CD4-positive, alpha-beta T cell treated with Interleukin-6 at 100 ng/mL for 8 hours (primary cell): Measurements from ENCODE around the gene IDH3A.
"Not testable (repeated sequence)": the region's sequence is repeated elsewhere in the genome, so short reads cannot be mapped to it uniquely, and the experiment has no call there.

Experiments used
- DNase-seq: peaks from one replicate; pipeline ENCODE4 v3.0.0-alpha.2; 2020; ENCODE audit warnings: mixed read lengths, low spot score

The IDH3A gene

DNA sequence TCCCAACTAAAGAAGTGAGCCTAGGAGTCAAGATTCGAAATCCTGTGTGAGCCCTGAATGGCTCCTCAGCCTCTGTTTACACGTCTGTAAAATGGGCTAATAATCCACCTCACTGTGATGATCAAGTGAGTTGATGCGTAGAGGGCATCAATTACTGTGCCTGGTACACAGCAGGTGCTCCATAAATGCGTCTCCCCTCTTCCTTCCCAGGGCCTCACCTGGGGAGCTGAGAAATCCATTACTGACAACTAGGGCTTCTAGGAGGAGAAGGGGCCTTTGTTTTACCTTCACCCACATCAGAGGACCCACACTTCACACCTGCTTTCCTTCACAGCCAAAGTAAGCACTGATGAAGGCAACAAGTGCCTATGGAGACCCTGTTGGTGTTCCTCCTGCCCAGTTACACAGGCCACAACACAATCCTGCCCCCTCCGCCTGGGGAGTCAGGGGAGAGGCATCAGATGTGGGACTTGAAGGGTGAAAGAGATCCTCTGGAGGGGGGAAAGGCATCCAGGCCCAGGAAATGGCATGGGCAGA, 19.3 kb upstream of the IDH3A start:
- DNase-seq = no peak

DNA sequence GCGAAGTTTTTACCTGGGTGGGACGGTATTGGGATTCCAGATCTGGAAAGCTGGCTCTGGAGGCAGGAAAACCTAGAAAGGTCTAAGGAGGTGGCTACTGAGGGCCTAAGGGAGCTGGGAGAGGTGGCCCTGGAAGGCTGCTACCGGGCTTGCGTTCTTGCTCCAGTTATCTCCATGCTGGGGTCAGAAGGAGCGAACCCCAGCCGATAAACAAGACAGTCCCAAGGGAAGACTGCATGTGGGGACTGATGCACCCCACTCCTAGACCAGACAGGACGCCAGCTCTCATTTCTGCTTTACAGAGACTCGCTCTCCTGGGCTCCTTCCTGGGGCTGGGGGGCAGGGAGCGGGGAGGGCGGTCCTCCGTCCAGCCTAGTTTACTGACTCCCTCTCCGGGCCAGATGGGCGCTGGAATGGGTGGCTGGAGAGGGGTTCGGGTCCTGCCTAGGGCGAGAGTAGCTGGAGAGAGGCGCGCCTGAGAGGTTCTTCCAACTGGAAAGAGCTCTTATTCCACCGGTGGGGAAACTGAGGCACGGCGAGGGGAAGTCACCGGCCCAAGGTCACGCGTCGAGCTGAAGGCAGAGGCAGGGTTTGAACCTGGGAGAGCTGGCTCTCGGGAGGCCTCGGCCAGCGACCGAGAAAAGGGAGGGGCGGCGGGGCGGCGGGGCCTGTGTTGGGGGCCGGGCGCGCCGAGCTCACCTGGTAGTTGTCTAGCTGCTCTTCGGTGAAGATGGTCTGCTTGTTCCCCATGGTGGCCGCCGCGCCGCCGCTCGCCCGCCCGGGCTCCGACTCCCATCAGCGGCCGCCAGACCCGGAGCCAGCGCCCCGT, 18.5 kb upstream of the IDH3A start:
- no peak for DNase-seq

DNA sequence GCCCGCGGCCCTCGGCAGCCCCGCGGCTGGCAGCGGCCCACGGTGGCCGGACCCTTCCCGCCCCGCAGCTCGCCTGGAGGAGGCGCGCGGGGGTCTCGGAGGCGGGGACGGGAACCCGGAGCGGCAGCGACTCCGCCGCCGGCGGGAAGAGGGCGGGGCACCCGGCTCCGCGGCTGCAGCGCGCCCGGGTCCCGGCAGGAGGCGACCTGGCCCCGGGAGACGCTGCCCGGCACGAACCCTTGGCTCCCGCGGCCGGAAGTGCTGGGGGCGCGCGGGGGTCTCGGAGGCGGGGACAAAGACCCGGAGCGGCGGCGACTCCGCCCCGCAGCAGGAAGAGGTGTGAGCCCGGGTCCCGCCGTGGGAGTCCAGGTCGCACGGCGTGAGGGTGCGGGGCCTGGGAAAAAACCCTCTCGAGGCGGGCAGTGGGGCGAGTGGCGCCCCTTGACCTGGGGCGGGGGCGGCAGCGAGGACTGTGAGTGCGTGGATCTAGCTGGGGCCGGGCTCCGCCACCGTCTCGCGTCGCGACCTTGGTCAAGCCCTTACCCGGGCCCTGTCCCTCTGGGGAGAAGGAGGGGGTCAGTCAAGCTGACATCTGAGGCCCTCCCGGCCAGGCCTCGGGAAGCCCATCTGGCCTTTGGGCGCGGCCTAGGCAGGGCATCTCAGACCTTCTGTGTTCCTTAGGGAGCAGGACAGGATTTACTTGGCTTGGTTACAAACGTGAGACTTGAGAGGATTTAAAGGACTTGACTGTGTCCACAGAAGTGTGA, 17.7 kb upstream of the IDH3A start, which contains the start of gene CIB2:
Gene CIB2, minus strand, starts transcription at position 151 of the 767 bp plus-strand sequence. CDS start 230 bp downstream, outside the sequence.
- peak; percentile 71 for DNase-seq

DNA sequence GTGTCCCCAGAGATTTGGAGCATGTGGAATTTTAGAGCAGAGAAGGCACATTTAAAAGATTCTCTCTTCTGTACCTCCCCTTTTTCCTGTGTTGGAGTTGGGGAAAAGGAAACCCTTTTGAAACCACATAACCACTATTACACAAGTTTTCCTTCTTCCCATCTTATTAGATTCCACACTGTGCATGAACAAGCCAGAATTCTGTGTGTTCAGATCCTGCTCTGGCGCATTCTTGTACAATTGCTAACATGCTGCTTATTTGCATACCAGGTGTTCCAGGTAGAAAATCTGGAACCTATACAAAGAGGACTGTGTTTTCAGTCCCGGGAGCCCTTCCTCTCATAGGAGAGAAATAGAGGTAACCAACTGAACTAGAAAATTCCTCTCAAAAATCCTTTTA, 15.4 kb upstream of the IDH3A start:
- no peak for DNase-seq

DNA sequence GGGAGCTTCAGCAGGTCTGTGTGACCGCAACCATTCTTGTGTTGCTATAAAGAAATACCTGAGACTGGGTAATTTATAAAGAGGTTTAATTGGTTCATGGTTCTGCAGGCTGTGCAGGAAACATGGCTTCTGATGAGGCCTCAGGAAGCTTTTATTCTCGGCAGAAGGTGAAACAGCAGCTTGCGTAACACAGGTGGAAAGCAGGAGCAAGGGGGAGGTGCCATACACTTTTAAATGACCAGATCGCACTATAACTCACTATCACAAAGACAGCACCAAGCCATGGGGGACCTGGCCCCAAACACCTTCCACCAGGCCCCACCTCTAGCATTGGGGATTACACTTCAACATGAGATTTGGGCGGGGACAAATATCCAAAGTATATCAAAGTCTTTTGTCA, 9.6 kb upstream of the IDH3A start:
- DNase-seq = no peak

DNA sequence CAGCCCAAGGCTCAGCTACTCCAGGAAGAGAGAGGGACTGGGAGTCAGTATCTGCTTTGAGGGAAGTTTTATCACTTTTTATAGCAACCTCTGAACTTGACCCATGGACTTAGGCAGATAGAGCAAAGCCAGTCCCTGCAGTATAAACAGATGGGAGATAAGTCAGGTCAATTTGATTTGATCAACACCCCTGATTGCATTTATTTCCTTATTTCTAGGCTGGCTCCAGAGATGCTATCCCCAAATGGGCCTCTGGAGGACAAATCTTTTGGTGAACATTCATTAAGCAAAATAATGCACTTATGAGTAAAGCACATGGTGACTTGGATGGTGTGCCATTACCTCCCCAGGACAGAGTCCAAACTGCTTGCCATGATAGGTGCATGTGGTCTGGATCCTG, 8.9 kb upstream of the IDH3A start:
- DNase-seq = no peak

DNA sequence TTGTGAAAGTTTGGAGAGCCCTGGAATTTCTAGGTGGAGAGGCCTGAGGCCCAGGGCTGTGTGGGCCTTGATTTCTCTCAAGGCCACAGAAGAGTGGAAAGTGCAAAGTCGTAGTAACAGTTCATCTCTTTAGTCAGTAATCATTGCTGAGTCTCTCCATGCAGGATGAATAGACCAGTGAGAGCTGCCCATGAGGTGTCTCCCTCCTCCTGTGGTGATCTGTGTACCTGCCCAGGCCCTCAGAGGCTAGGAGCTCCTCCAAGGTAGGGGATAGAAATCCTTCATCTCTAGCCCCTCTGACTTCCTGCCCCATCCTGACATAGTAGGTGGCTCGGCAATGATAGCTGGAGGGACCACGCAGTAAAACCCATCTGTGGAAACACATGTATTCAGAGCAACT, 6.8 kb upstream of the IDH3A start:
- DNase-seq = no peak

DNA sequence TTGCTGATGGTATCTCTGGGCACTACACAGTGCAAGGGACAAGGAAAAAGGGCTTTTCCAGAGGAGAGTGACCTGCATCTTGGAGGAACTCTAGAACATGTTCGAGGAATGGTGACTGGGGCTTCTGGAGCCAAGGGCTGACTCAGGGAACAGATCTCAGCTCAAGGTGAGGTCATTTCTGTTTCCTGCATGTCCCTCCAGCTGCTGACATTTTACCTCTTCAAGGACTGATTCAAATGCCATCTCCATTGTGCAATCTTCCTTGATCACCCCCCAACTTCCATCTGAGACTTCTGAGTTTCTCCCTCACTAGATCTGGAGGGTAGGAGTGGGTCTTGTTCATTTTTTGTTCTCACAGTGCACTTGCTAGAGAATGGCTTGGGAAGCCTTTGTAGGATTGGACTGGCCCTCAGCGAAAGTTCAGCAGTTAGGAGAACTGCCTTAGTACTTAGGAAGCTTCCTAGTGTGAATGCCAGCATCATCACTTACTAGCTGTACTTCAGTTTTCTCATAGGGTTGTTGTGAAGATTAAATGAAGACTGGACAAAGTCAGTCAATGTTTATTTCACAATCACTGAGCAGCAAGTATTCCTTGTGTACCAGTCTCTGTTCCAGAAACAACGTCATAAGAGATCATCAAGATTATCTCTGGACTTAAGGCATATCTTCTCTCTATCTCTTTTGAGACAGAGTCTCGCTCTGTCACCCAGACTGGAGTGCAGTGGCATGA, 2.6 kb upstream of the IDH3A start:
- no peak for DNase-seq

DNA sequence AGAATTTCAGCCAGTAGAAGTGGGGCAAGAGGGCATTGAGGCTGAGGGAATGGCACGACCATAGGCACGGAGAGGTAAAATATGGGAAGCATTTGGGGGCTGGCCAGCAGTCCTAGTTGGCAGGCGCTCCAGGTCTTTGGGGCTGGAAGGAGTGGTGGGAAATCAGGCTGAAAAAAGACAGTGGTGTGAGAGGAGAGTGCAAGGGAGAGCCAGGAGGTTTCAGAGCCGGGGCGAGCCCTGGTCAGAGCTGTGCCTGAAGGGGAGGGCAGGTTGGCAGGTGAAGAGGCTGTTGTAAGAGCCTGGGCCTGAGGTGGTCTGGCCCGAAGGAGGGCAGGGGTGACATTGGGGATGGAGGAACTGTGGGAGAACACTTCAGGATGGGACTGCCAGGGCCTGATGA, 1.6 kb upstream of the IDH3A start:
- no peak for DNase-seq

DNA sequence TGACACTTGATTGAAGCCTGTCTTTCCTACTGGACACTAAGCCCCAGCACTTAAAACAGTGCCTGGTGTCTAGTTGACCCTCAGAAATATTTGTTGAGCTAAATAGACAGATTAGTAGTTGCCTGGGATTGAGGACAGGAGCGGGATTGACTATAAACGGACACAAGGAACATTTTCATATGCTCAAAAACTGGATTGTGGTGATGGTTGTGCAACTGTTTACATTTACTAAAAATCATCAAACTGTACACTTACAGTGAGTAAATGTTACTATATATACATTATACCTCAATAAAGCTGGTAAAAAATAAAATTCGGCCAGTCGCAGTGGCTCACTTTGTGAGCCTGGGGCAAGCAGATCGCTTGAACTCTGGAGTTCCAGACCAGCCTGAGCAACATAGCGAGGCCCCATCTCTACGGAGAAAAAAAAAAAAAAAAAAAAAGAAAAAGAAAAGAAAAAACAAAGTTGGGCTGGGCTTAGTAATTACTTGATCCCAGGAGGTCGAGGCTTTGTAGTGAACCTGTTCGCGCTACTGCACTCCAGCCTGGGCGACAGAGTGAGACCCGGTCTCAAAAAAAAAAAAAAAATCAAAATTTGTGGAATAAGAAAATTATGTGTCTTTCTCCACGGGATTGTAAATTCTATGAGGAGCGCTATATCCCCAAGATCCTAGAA, 632 bp upstream of the IDH3A start:
- no peak for DNase-seq

DNA sequence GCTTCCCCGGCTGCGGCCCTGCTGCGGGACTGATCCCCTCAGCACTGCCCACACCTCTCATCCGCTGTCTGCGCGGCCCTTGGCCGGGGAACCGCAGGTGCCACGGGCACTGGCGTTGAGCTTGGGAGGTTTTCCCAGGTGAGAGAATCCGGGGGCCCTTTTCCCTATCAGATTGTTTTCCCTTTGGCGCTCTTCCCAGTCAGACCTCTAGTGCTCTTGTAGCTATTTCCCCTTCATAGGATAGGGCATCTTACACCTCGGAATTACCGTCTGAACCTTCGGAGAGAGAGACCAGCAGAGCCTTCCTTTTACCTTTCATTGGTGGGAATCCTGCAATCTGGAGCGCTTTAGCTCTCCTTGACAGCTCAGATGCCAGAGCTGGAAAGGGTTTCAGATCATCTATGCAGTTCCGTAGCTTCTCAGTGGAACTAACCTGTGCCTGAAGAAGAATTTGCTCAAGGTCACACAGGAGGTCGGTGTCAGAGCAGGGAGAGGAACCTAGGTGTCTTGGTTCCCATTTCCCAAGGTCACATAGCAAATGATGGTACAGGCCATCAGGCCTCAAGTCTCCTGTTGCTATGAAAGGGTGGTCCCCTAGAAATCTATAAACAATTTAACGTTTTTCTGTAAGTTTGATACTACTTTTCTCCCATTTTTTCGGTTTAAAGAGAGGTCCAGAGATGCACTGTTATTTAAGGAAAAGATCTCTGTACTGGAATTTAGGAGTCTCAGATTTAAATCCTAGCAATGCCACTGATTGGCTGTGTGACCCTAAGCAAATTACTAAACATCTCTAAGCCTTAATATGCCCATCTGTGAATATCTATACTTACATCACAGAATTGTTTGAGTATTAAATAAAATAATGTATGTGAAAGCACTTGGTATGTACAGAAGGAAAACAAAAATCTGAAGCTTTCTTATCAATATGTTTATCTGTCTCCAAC, 916 bp downstream of the IDH3A start:
- DNase-seq = no peak

DNA sequence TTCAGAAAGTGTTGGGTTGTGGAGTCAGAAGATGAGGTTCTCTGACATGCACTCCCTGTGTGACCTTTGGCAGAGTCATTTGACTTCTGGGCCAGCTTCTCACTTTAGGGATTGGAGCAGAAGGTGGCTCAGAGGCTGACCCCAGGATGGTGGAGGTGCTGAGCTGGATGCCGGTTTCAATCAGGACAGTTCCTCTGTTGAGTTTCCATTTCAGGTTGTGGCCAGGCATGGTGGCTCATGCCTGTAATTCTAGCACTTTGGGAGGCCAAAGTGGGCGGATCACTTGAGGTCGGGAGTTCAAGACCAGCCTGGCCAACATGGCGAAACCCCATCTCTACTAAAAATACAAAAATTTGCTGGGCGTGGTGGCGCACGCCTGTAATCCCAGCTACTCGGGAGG, 1.9 kb downstream of the IDH3A start:
- DNase-seq = not testable (repeated sequence)

DNA sequence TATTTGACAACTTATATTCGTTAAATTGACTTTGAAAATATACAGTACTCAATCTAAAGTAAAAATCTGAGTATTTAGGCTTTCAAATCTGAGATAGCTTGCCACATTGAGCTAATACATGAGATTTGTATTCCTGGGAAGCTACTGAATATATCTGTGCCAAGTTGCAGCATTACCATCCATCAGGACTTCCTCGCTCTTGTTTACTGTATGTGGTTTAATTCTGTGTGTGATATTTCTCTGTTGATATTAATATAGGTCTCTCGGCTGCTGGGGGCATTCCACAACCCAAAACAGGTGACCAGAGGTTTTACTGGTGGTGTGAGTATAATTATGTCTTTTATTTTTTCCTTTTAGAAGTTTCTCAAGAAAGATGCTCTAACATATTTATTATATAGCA, 5.8 kb downstream of the IDH3A start:
- no peak for DNase-seq

DNA sequence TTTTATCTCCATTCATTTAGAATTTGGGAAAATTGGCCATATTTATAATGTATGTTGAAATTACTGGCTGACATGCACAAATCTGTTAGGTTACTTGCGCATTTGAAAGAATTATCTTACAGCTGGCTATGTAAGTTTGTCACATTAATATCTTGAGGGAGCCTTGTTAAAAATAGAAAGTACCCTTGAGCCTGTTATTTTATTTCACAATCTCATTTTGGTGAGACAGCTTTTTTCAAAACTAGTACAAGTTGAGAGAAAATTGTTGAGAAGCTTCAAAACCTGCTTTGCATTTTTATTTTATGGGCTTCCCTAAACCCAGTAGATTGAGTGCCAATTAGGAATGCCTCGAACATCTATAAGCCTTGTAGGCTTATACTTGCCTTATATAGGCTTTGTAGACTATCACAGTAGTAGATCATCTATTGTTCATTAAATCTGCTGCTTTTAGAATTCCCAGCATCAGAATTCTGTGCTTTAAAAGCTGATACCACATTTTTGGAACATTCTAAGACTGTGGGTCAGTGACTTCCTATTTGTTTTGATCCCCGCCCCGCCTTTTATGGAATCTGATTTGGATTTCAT, 6.3 kb downstream of the IDH3A start:
- no peak for DNase-seq

DNA sequence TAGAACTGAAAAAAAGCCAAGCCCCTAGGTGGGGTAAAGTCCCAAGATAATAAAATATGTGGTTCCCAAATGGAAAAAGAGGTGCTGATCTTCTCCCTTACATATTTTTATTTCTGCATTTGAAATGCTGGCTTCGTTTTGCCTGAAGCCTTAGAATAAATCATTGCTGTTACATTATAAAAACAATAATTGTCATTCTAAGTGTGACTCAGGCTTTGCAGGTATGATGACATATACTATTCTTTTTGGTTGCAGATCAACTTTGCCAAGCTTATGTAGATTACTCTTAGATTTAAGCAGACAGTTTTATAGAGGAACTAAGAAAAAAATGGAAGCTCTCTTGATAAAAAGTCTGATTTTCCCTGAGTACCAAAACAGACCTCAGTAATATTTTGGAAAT, 7.5 kb downstream of the IDH3A start:
- no peak for DNase-seq

DNA sequence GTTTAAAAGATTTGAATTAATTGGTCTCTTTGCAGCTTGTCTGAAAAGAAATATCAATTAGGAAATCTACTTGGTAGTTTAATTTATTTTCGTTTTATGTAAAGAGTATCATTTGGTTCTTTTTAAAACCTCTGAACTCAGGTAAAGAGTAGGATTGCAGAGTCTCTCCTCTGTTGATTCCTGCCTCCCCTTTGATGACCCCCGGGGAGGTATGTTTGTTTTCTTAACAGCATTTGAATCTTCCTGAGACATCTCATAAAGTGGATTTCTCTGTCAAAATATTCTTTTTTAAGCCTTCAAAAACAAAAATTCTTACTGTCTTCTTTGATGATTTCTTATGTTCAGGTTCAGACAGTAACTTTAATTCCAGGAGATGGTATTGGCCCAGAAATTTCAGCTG, 8.0 kb downstream of the IDH3A start:
- DNase-seq = no peak

DNA sequence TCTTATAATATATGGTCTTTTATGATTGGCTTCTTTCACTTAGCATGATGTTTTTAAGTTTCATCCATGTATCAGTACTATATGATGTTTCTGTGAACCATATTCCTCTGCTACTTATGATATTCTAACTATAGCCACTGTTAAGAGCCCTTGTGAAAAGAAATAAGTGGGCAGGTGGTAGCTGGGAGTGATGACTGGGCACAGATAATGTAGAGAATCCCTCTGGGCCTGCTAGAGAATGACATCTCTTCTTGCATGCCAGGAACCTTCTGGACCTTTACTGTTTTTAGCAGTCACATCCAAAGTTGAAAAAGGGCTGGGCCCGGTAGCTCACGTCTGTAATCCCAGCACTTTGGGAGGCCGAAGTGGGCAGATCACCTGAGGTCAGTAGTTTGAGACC, 10.2 kb downstream of the IDH3A start:
- DNase-seq = no peak

DNA sequence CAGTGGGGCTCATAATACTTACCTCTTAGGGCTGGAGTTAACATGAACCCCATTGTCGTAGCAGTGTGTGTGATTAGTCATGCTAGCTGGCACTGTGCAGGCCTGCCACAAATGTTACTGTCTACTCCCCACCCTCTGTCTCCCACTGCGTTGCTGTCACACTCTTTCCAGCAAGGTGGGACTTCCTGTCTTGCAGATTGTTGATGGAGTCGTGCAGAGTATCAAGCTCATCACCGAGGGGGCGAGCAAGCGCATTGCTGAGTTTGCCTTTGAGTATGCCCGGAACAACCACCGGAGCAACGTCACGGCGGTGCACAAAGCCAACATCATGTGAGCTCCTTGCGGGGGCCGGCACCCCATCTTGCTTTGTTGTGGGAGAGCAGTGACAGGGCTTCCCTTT, 12.9 kb downstream of the IDH3A start:
- DNase-seq = no peak

DNA sequence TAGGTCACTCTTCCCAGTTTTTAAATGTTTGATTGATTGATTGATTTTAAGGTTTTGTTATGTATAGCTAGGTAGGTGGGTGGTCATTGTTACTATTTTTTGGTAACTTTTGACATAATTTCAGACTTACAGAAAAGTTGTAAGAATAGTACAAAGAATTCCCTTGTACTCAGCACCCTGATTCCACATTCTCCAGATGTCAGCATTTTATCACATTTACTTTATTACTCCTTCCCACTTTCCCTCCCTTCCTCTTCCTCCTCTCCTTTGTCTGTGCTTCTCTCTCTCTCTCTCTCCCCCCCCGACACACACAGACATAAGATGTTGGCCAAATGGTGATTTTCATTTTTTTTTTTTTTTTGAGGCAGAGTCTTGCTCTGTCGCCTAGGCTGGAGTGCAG, 14.8 kb downstream of the IDH3A start:
- DNase-seq = no peak

DNA sequence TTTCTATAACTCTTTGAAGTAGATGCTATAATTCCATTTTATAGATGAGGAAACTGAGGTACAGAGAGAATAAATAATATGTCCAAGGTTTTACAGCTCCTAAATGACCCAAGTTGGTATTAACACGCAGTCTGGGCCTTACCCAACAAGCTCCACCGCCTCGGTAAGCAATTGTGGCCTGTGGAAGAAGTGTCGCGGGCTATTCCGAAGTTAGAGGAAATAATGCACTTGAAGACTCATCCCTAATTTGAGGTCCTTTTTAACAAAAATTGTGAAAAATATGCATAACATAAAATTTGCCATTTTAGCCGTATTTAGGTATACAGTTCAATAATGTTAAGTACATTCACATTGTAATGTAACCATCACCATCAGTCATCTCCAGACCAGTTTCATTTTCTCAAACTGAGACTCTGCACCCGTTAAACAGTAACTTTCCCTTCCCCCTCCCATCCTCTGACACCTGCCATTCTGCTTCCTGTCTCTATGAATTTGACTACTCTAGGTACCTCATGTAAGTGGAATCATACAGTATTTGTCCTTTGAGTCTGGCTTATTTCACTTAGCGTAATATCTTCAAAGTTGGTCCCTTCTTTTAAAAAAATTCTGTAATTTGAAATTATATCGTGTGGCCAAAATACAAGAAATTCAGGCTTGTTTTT, 18.2 kb downstream of the IDH3A start:
- DNase-seq = peak; percentile 39
